ENCODE data around the gene BMP7.

DNA sequence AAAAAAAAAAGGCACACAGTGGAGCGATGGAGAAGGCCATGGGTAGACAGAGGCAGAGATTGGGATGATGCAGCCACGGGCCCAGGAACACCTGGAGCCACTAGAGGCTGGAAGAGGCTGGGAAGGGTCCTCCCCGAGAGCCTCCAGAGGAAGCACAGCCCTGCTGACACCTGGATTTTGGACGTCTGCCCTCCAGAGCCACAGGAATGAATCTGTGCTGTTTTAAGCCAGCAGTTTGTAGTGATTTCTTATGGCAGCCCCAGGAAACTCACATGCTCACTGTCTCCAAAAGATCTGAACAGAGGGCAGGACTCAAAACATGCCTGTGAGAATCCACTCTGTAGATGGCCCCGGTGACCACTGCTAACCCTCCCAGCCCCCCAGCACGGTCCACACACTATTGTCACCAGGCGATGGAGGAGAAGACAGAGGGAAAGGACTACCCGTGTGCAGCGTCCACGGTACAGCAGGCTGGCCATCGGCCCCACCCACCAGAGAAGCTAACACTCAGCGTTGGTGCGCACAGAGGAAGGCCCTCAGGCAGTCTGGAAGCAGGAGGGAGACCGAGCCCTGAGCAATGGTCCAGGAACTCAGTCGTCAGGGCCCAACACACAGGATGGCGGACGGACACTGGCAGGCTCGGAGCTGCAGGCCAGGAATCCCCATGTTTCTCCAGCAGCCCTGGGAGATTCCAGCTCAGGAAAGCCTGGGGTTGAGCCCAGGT is 99.7 kb downstream of the BMP7 start:
- TF ChIP-seq, protein P1, sequence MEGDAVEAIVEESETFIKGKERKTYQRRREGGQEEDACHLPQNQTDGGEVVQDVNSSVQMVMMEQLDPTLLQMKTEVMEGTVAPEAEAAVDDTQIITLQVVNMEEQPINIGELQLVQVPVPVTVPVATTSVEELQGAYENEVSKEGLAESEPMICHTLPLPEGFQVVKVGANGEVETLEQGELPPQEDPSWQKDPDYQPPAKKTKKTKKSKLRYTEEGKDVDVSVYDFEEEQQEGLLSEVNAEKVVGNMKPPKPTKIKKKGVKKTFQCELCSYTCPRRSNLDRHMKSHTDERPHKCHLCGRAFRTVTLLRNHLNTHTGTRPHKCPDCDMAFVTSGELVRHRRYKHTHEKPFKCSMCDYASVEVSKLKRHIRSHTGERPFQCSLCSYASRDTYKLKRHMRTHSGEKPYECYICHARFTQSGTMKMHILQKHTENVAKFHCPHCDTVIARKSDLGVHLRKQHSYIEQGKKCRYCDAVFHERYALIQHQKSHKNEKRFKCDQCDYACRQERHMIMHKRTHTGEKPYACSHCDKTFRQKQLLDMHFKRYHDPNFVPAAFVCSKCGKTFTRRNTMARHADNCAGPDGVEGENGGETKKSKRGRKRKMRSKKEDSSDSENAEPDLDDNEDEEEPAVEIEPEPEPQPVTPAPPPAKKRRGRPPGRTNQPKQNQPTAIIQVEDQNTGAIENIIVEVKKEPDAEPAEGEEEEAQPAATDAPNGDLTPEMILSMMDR (conservative IDR thresholded peaks at IDR 0.05; ENCODE audit: low read length), result no peak
- TF ChIP-seq EZH2phosphoT487 (IDR thresholded peaks at IDR 0.05; ENCODE audit: borderline replicate concordance, low read depth, low read length), result no peak

Data from OCI-LY7 (cell line).